ENCODE measurements around the gene MTMR4.

GRCh38 chr17:58517378-58517927, 3.0 kb upstream of the MTMR4 start:
- TF ChIP-seq EZH2 (IDR thresholded peaks at IDR 0.05; ENCODE audit: borderline replicate concordance, low read depth, low read length, poor library complexity, severe bottlenecking) (no peak), CTCF (conservative IDR thresholded peaks at IDR 0.05; ENCODE audit: low read depth, low read length) (no peak)
